ENCODE results near the gene SELENOK. TPM values are rescaled to one million over a fixed set of nuclear protein-coding genes. Genes with fewer than 3 reads are reported as not detected.

Gene SELENOK
- total RNA-seq, 8 experiments from 2014 or later, result 22.9 to 77.6 (median 60.5) TPM

Other genes starting within 250 kb of the SELENOK start
- 1 to 10 TPM in 2 of 8 experiments, under 1 TPM in 6; 0.27 to 2.8 (median 0.56) TPM for gene CHDH, start 45.4 kb downstream of the SELENOK start, total RNA-seq
- gene IL17RB, start 45.3 kb downstream of the SELENOK start, total RNA-seq, result 1 to 10 TPM; 1.7 to 6.2 (median 2.7) TPM
- gene ACTR8, start 9.7 kb downstream of the SELENOK start, total RNA-seq, result 10 to 100 TPM; 26.2 to 50.9 (median 32.5) TPM
- gene CACNA2D3, start 230.7 kb upstream of the SELENOK start, total RNA-seq, result 10 to 100 TPM in 3 of 8 experiments, 1 to 10 TPM in 3, under 1 TPM in 1, not detected in 1; 0.49 to 20.7 (median 9.7) TPM